Measurements from ENCODE around the gene TTC21A.

Gene TTC21A

DNA sequence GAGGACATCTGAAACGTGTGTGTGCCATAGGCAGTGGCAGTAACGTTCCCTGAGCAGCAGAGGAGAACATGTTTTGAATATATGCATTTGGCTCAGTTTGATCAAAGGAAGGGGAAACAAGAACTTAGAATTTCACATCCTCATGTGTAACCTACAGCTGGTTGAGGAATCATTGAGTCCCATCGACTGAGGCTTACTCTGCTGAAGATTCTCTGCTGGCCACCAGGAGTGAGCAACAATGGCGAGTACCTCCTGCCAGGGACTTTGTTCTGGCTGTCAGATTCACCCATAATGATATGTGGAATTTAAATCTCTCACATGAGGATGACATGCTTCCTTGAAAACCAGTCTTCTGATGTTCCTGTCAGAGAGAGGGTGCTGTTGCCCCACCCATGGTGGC lies 21.3 kb upstream of the TTC21A start:
- peak; percentile 14 for DNase-seq (ENCODE audit: low spot score)
- TF ChIP-seq, protein P1, sequence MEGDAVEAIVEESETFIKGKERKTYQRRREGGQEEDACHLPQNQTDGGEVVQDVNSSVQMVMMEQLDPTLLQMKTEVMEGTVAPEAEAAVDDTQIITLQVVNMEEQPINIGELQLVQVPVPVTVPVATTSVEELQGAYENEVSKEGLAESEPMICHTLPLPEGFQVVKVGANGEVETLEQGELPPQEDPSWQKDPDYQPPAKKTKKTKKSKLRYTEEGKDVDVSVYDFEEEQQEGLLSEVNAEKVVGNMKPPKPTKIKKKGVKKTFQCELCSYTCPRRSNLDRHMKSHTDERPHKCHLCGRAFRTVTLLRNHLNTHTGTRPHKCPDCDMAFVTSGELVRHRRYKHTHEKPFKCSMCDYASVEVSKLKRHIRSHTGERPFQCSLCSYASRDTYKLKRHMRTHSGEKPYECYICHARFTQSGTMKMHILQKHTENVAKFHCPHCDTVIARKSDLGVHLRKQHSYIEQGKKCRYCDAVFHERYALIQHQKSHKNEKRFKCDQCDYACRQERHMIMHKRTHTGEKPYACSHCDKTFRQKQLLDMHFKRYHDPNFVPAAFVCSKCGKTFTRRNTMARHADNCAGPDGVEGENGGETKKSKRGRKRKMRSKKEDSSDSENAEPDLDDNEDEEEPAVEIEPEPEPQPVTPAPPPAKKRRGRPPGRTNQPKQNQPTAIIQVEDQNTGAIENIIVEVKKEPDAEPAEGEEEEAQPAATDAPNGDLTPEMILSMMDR (IDR thresholded peaks at IDR 0.05; ENCODE audit: extremely low read depth, insufficient read depth, missing control alignments) = no peak
- in situ Hi-C loops (cut with MboI; ENCODE audit: low pct_unique_long_range_greater_than_20kb, low sequenced_read_pairs, unreplicated experiment) = no loop called here

DNA sequence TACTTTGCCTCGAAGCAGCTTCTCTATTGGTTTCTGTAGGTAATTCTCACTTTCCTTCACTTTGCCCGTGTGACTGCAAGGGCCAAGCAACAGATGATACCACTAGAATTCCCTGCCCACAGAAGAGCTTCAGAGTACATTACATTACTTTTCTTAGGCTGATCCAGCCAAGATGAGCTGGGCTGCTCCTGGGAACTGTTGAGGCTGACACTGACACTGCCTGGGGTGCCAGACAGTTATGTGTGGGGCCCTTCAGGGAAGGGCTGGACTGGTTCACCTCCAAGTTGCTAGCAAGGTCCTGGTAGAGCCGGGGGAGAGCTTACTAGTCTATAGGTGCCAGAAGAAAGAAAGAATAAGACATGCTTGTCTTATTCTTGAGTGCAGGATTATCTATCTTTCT lies 19.0 kb upstream of the TTC21A start:
- TF ChIP-seq, protein P1 (IDR thresholded peaks at IDR 0.05; ENCODE audit: extremely low read depth, insufficient read depth, missing control alignments) = no peak
- no peak for DNase-seq (ENCODE audit: low spot score)
- in situ Hi-C loops (cut with MboI; ENCODE audit: low pct_unique_long_range_greater_than_20kb, low sequenced_read_pairs, unreplicated experiment) = no loop called here

DNA sequence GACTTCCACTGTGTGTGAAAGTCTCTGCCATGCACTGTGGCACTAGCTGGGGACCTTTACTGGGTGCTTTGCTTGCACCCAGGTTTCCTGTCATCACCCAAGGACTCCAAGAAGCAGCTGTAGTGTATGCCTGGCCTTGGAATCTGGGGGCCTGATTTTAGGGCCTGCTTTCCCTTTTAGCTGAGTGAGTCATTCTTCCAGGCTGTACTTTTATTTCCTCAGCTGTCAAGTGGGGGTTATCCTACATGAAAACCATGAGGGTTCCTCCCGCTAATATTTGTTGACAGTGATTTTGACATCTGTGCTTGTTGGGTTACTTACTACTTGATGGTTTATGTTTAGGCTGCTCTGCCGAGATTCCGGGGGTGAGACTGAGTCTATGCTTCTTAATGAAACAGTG lies 18.6 kb upstream of the TTC21A start:
- in situ Hi-C loops (cut with MboI; ENCODE audit: low pct_unique_long_range_greater_than_20kb, low sequenced_read_pairs, unreplicated experiment) = no loop called here
- no peak for DNase-seq (ENCODE audit: low spot score)
- TF ChIP-seq, protein P1 (IDR thresholded peaks at IDR 0.05; ENCODE audit: extremely low read depth, insufficient read depth, missing control alignments) = no peak

DNA sequence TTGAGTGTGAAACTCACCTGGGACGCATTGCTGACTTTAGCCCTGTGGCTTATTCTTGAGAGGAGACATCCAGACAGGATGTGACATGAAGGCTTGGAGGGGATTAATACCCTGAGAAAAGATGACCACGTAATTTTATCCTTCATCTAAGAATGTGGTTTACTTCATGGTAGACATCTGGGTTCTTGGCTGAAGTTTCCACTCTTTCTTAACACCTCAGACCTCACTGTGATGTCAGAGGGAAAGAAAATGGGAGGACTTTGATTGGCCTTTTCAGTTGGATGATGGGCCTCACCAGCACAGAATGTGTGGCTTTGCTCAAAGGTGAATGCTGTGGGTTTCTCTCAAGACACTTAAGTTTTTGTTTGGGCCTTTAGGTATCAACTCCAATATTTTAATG lies 16.6 kb upstream of the TTC21A start:
- in situ Hi-C loops (cut with MboI; ENCODE audit: low pct_unique_long_range_greater_than_20kb, low sequenced_read_pairs, unreplicated experiment) = loop anchor here (10.0 kb wide), 1 partner anchor 184 kb away; no protein-coding TSS in a partner anchor
- TF ChIP-seq, protein P1 (IDR thresholded peaks at IDR 0.05; ENCODE audit: extremely low read depth, insufficient read depth, missing control alignments) = no peak
- DNase-seq (ENCODE audit: low spot score) = no peak

DNA sequence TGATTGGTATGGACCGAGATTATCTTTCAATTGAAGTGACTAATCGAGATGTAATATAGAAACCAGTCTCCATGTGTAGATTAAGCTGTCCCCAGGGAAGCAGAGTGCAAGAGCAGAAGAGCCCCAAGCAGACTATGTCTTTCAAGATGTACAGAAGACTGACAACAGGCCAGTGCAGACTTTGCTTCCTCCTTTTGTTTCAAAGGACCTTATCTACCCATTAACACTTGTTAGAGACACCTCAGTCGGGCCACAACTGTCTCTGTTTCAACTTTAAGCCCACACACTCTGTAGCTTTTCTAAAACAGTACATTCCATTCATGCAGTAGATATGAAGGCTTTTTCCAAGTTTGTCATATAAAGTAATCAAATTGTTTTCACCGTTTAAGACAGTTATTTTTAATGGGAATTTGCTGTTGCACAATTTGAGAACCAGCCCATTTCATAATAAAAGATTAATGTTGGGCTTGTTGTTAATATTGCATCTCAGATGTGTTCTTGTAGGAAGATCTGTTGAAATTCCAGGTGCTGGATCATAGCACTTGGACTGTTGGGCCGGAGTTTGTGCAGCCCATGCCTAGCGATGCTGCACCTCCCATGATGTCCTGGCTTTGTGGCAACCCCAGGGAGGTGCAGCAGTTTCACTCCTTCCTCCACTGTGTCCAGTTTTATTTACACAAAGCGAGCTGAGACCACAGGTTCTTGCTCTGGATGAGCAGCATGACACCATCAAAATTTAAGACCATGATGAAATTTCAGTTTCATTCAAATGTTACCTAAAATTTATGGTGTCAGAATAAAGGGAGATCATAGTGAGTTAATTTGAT lies 12.4 kb upstream of the TTC21A start:
- TF ChIP-seq, protein P1 (IDR thresholded peaks at IDR 0.05; ENCODE audit: extremely low read depth, insufficient read depth, missing control alignments) = no peak
- in situ Hi-C loops (cut with MboI; ENCODE audit: low pct_unique_long_range_greater_than_20kb, low sequenced_read_pairs, unreplicated experiment) = loop anchor here (10.0 kb wide), 1 partner anchor 180 kb away; no protein-coding TSS in a partner anchor

DNA sequence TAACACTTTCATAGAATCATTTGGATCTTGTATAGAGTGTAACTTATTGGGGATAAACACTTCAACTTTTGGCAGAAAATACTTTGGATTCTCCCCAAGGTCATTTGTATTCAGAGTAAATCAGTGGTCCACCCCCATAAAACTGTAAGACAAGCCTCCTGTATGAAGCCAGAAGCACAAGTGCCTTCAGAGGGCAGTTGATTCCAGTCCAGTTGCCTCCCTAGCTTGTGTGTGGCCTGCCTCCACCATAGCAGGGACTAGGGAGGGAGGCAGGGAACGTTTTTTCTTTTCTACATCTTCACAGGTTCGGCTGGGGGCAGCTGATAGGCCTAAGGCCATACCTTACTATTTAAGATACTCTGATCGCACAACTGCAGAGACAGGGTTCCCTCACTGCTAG lies 11.7 kb upstream of the TTC21A start:
- no peak for DNase-seq (ENCODE audit: low spot score)
- TF ChIP-seq, protein P1 (IDR thresholded peaks at IDR 0.05; ENCODE audit: extremely low read depth, insufficient read depth, missing control alignments) = no peak
- in situ Hi-C loops (cut with MboI; ENCODE audit: low pct_unique_long_range_greater_than_20kb, low sequenced_read_pairs, unreplicated experiment) = loop anchor here (10.0 kb wide), 1 partner anchor 179 kb away; no protein-coding TSS in a partner anchor

More for the DNA sequence above, 12.4 kb upstream of the TTC21A start:
- no peak for DNase-seq (ENCODE audit: low spot score)

All from GM13977 (cell line).